ENCODE data around the gene ITGB3.

DNA sequence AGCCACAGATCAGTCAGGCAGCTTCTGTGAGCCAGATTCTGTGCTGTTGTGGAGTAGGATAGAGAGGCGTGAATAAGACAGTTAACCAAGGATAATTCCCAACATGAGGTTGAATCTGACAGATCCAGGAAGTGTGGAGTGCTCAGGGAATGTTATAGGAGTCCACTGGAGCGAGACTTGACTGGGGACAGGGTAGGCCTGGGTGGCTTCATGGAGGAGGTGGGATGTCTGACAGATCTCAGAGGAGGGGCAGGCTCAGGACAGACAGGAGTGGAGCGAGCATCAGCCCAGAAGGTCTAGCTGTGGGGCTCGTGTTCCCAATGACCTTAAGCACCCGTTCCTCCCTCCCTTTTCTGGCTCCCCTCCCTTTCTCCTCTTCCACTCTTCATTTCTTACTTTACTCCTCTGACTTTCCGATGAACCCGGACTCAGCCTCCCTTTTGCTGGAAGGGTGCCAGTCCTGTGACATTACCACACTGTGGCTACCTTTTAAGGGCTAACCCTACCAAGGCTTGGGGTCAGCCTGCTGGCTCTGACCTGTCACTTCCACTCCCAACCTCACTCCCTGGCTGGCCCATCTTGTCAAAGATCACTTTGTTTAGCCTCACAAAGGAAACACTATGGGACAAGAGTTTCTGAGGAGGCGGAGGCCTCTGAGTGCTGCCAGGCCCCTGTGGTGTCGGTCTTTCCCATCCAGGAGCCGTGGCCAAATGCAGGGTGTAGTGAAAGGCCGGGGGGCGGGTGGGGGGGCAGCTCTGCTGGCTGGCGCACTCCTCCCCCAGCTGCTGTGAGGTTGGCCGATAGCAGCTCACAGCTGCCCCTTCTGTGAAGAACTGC is 41.6 kb downstream of the ITGB3 start:
- TF ChIP-seq CTCF (IDR thresholded peaks at IDR 0.05; ENCODE audit: borderline replicate concordance, extremely low read depth, low read length, poor library complexity, severe bottlenecking) (no peak), EZH2 (IDR thresholded peaks at IDR 0.05; ENCODE audit: borderline replicate concordance, low read depth, low read length, severe bottlenecking) (no peak)
